Parathyroid adenoma (tissue), 2 donors: Measurements from ENCODE around the gene SPATS2L.

Experiments used
- H2AFZ ChIP-seq: fragments of 300-600 bp; sonication (generic); one replicate; pipeline ENCODE4 v1.7.0; 2017; ENCODE audit warnings: antibody characterized with exemption, mild to moderate bottlenecking
- H3K27ac ChIP-seq: fragments of 300-600 bp; sonication (generic); one replicate; pipeline ENCODE4 v1.7.0; 2017
- H3K27me3 ChIP-seq: fragments of 300-600 bp; sonication (generic); one replicate; pipeline ENCODE4 v1.7.0; 2017; ENCODE audit warnings: low read length; ENCODE audit not compliant: control insufficient read depth, insufficient read depth
- H3K36me3 ChIP-seq: fragments of 300-600 bp; sonication (generic); one replicate; pipeline ENCODE4 v1.7.0; 2017; ENCODE audit warnings: low read length; ENCODE audit not compliant: control insufficient read depth, insufficient read depth
- H3K4me1 ChIP-seq: fragments of 300-600 bp; sonication (generic); one replicate; pipeline ENCODE4 v1.7.0; 2017; ENCODE audit warnings: control low read depth
- H3K4me2 ChIP-seq: fragments of 300-600 bp; sonication (generic); one replicate; pipeline ENCODE4 v1.7.0; 2017; ENCODE audit warnings: low read length
- H3K4me3 ChIP-seq: fragments of 300-600 bp; sonication (generic); one replicate; pipeline ENCODE4 v1.7.0; 2017; ENCODE audit warnings: low read depth, low read length
- H3K79me2 ChIP-seq: fragments of 300-600 bp; sonication (generic); one replicate; pipeline ENCODE4 v1.7.0; 2017; ENCODE audit warnings: control low read depth
- H3K9ac ChIP-seq: fragments of 300-600 bp; sonication (generic); one replicate; pipeline ENCODE4 v1.7.0; 2017; ENCODE audit warnings: mild to moderate bottlenecking
- H3K9me3 ChIP-seq: fragments of 300-600 bp; sonication (generic); one replicate; pipeline ENCODE4 v1.7.0; 2017; ENCODE audit warnings: low read length; ENCODE audit not compliant: control insufficient read depth
- CTCF ChIP-seq: fragments of 300-600 bp; sonication (generic); IDR thresholded peaks from one replicate; pipeline ENCODE4 v1.7.0; 2017; ENCODE audit warnings: antibody characterized with exemption, mild to moderate bottlenecking
- donor health status: primary hyperparathyroidism.

Gene SPATS2L

GRCh38 chr2:200373973-200374416 is 67.5 kb downstream of the SPATS2L start:
- Histone ChIP-seq H3K27ac (no peak overlapping the region), H3K4me1 (peaks cover 10% of the 10 kb centered on the region), H3K9me3 (no peaks in the 10 kb centered on the region), H3K4me2 (no peak overlapping the region), H2AFZ (no peak overlapping the region), H3K36me3 (no peaks in the 10 kb centered on the region), H3K27me3 (no peaks in the 10 kb centered on the region), H3K4me3 (no peak overlapping the region), H3K79me2 (peaks cover 34% of the 10 kb centered on the region), H3K9ac (no peak overlapping the region)
- no peak for TF ChIP-seq CTCF

GRCh38 chr2:200376513-200377354 is 70.2 kb downstream of the SPATS2L start:
- Histone ChIP-seq H3K9me3 (no peaks in the 10 kb centered on the region), H3K79me2 (peaks cover 36% of the 10 kb centered on the region), H3K27me3 (no peaks in the 10 kb centered on the region), H3K36me3 (no peaks in the 10 kb centered on the region), H3K4me3 (no peak overlapping the region), H3K27ac (no peak overlapping the region), H2AFZ (no peak overlapping the region), H3K4me2 (no peak overlapping the region), H3K4me1 (peaks cover 20% of the 10 kb centered on the region), H3K9ac (no peak overlapping the region)
- TF ChIP-seq CTCF: no peak

GRCh38 chr2:200377355-200378336 is 71.2 kb downstream of the SPATS2L start:
- no peak overlapping the region for H2AFZ ChIP-seq
- no peaks in the 10 kb centered on the region for H3K9me3 ChIP-seq
- H3K27ac ChIP-seq: no peak overlapping the region
- H3K27me3 ChIP-seq: no peaks in the 10 kb centered on the region
- no peak overlapping the region for H3K4me2 ChIP-seq
- H3K4me1 ChIP-seq: peaks cover 20% of the 10 kb centered on the region
- no peak overlapping the region for H3K4me3 ChIP-seq
- H3K36me3 ChIP-seq: no peaks in the 10 kb centered on the region
- no peak for TF ChIP-seq CTCF
- H3K9ac ChIP-seq: no peak overlapping the region
- peaks cover 33% of the 10 kb centered on the region for H3K79me2 ChIP-seq

GRCh38 chr2:200378652-200379290 is 72.3 kb downstream of the SPATS2L start:
- Histone ChIP-seq H3K4me2 (no peak overlapping the region), H3K27ac (no peak overlapping the region), H3K4me1 (peaks cover 23% of the 10 kb centered on the region), H3K79me2 (peaks cover 28% of the 10 kb centered on the region), H3K27me3 (no peaks in the 10 kb centered on the region), H3K9me3 (no peaks in the 10 kb centered on the region), H3K9ac (no peak overlapping the region), H3K36me3 (no peaks in the 10 kb centered on the region), H2AFZ (no peak overlapping the region), H3K4me3 (no peak overlapping the region)
- TF ChIP-seq CTCF: no peak
